C1 segment of cervical spinal cord (tissue), 14 donors: ENCODE measurements around the gene DUSP14.
"Not testable (repeated sequence)": the region's sequence is repeated elsewhere in the genome, so short reads cannot be mapped to it uniquely, and the experiment has no call there.

ENCODE experiments used
- DNase-seq, 14 donors: peaks; one replicate each; lab custom pipeline; 2025; lab: John Stamatoyannopoulos, UW

DUSP14 gene

DNA sequence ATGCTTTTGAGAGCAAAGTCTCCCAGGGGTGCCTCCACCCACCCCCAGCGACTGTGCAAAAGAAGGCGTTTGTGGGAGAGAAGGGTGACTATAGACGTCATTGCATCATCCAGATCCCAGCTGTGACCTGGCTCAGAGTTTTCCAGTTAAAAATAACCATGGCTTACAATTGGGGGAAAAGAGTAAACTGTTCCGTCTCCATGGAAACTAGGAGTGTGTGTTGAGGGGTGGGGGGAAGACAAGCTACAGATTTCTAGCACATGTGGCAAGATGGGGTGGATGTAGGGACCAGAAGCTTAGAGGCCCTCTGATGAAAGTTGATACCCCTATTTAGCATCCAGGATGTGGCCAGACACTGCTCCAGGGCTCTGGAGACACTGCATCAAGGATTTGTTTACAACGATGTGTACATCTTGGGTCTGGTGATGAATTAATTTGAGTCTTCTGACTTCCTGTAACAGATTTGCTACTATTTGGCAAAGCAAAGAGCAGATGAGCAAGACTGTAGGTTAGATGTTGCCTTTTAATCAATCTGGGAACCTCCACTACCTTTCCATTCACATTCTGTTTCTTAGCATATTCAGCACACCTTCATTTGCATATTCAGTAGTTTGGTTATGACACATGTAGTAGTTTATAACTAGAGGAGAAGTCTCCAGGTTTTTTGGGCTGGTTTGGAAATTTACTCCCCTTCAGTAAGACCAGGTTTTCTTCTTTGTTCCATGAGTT lies 6.2 kb upstream of the DUSP14 start:
- DNase-seq = no peak

DNA sequence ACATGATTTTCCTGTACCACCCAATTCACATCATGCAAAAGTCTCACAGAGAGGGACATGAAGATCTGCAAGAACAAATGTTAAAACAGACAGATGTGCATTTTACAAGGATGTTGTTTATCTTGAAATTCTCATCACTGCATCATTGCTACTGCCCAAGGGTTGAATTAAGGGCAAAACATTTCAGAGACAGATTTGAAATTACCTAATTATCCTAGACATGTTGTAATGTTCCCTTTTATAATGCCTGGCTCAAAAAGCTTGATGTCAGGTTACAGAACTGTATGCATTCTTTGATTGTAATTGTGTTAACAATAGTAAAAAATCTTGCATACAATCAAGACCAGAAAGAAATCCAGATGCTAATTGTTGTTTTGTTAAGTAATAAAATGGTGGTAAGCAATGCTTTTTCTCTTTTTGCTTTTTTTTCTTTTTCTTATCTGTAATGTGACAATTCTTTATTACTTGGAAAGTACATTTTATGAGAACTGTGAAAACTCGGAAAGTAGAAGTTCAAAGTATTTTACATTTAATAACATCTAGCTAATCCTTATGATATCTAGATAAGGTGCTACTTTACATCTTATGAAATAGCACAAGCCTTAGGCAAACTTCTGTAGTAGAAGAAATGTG lies 3.6 kb upstream of the DUSP14 start:
- DNase-seq = no peak

DNA sequence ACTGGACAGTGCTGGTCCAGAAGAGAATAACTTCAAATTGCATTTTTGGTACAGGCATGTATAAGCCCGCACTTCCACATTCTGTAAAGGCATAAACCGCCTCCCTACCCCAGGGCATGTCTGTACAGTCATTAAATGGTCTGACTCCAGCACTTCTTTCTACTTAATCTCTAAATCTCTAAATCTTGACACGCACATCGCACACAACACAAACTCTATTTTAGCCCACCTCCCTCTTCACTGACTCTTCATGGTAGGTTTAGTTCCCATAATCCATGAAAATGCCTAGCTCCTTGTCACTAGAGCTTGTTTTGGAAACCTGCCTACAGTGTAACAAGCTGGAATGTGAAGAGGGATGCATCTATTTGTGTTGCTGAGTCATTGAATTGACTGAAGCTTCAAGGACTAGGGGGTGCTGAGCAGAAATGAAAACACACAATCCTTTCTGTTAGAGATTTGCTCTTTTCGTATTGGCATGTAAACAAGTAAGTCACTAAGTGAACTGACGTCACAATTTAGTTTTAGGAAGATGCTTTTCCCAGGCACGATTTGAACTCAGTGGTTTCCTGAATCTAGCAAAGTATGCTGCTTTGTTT lies 1.6 kb upstream of the DUSP14 start:
- DNase-seq = peak in 2 of 14 donors; percentile 4 to 20

DNA sequence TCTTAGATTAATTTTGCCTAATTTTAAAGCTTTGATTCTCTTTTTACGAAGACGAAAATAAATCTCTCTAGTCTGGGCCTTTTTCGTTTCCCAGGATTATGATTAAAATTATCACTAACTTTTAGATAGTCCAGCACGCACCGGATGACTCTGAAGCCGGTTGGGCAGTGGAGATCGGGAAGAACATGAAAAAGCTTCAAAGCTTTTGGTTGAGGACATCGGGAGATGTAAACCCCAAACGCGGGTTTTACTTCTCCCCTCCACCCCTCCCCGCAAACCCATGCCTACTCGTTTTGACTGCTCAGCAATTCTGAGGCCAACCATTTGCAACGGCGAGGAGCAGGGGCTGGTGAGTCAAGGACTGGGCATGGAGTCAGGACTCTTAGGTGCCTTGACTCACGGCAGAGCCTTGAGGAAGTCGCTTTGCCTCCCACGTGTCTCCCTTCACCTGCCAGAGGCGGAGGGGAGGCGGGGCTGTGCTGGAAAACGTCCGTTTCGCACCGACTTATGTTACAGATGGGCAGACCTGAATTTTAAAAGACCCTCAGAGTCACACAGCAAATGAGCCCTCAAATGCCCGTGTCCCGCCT lies 989 bp upstream of the DUSP14 start:
- DNase-seq = peak in 11 of 14 donors; percentile 26 to 79 (median 47)

DNA sequence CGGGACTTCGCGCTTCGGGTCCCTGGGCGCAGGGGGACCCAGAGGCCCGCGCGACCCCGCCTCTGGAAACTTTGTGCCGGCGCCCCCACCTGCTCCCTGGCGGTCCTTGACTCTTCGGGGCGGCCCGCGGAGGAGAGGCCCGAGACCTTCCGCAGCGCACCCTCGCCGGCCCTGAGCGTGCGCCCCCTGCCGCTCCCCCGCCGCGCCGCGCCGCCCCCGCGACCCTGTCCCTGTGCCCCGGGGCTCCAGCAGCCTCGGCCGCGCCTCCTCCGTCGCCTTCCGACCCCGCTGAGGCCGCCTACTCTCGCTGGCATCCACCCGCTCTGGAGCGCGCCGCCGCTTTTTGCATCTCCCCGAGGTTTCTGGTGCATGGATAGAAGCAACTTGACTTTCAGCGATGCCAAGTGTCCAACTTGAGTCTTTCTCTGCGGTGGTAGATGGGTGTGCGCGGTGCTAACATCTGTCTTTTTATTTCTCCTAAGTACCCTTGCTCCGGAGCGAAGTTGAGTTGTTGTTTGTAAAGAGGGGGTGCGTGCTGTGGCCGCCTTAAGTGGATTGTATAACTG lies 414 bp downstream of the DUSP14 start:
- DNase-seq = peak in 10 of 14 donors; percentile 23 to 76 (median 51)

DNA sequence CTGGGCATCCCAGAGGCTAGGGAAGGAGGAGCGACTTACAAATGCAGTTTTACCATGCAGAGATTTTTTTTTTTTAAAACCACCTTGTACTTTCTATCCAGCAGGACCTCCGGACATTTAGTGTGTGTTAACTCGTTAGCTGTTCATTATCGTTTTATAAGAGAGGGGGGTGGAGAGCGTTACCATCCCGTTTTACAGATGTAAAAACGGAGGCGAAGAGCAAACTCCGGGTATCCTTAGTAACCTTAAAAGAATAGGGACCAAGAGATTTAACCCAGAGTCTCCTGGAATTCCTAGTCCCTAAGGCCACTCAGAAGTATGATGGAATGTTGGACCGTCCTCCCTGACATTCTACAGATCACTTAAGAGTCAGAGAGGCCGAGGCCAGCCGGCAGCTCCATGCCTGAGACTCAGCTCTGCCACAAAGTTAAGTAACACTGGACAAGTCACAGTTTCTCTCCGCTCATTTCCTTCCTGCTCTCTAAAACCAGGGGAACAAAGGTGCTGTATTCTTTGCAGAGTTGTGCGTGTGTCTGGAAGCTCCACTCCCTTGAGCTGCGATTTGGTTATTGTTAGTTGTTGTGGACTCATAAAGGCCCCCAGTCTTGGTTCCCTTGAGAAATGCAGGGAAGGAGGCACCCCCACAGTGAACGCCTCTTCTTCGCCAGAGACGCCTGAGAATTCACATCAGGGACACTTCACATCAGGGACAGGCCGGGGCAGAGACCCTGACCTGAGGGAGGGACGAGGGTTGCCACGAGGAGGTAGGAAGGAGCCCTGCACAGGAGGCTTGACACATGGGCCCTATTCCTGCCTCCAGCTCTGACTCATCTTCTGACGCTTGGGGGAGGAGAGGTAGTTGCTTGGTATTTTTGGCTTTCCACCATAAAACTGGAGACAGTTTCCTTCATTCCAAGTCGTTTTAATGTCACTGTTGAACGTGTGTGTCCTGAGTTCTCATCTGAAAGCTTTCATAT lies 1.2 kb downstream of the DUSP14 start:
- DNase-seq = peak in 4 of 14 donors; percentile 11 to 29 (median 28)

DNA sequence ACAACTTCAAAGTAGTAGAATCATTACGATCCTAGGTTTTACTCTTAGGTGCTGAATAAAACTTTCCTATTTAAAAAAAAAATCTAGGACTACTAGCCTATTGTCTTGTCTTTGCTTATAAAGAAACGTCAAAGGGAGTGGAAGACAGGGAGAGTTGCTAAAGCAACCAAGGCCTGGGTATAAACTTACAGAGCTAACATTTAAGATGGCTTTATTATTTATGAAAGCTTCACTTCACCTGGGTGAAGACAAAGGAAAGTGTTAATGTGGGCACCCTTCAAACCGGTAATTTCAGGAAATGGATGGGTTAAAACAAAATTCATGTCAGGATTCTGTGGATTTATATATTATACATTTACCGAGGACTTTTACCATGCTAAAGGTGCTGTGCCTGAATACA lies 2.5 kb downstream of the DUSP14 start:
- DNase-seq = no peak

DNA sequence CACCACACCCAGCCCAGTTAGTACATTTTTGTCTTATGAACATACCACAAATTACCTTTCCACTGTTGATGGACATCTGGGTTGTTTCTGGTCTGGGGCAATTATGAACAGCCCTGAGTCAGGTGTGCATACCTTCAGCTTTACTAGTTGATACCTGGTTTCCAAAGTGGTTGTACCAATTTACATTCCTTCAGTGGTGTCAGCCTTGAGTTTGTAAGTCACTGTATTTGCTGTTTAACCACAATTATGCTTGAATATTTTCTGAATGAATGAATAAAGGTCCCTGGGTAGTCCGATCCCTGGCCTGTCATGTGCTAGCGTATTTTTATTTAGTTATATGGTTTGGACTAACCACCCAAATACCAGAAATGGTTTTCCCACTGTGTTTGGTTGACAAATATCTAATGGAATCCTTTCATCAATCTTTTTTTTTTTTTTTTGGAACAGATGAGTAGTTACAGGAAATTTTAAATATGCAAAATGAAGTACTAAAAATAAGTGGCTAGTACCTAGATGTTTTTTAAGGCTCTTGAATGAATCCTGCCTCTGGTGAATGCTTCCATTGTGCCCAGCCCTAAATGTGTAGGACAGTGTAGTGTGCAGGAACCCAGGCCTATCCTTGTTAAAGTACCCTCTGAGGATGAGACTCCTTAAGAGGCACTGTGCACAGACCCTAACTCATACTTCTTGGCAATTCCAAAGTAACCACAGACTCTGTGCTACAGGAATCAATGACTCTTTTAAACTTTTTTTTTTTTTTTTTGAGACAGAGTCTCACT lies 3.7 kb downstream of the DUSP14 start:
- DNase-seq = no peak

DNA sequence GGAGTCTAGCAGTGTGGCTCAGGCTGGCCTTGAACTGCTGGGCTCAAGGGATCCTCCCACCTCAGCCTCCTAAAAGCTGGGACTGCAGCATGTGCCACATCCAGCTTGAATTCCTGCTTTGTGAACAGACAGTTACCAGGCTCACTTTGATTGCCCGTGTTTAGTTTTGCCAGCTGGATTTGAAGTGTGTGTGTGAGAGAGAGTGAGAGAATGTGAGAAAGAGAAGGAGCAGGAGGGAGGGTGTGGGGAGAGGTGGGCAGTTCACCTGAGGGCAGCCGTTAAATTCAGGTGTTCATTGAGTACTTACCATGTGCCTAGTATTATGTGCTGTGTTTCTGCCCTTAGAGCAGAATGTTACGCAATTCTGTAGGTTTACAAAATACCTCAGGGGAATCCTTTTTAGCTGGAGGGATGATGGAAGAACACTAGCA lies 4.7 kb downstream of the DUSP14 start:
- DNase-seq = no peak

DNA sequence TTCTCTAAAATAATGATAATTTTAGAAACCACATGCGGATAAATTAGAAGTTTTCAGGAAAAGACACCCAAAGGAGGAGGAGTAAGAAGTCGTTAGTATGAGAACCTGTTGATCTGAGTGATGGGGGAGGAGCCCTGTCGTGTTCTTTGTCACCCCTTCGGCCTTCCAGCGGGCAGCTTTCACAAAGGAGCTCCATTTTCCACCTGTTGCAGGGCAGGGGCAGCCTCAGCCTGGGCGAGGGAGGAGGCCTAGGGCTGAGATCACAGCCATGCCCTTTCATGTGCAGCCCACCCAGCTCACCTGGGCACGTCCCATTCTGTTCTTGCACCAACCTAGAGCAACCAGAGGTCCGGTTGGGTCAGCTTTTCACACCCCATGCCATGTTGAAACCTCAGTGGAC lies 5.3 kb downstream of the DUSP14 start:
- DNase-seq = no peak

DNA sequence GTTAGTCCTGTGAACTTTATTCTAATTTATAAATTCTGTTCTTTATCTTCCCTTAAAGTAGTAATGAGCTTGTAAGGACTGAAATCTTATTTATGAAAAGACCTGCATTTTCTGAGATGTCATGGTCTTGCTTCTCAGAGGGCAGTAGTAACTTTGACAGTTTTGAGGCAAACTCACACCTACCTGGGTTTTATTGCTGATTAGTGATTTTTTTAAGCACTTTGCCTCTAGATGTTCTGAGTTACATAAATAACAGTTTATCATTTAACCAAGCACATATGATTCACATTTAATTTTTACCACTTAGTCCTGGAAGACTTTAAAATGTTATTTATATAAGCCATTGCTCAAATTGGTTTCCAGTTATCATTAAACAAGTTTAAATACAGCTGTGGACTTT lies 10.7 kb downstream of the DUSP14 start:
- DNase-seq = no peak

DNA sequence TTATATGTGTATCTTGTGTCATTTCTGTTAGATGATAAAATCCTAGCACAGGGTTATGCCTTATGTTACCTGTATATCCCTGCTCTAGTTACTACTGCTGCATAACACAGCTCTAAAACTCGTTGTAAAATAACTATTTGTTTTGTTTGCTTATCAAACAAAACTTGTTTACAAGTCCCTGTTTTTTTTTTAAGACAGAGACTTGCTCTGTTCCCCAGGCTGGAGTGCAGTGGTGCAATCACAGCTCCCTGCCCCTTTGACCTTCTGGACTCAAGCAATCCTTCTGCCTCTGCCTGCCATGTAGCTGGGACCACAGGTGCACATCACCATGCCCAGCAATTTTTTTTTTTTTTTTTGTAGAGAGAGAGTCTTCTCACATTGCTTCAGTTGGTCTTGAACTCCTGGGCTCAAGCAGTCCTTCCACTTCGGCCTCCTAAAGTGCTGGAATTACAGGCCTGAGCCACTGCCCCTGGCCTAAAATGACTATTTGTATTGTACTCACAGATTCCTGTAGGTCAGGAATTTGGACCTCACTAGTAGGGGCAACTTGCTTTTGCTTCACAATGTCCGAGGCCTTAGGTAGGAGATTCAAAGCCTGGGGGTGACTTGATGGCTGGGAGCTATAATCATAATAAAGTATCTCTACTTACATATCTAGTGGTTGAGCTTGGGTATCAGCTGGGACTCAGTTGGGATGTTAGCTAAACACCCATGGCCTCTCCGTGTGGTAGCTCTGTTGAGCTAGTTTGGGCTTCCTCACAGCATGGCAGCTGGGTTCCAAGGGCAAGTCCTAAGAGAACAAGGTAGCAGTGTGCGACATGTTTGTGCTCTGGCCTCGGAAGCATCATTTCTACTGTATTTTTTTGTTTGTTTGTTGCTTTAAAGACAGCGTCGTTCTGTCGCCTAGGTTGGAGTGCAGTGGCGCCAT lies 12.6 kb downstream of the DUSP14 start:
- no peak for DNase-seq

DNA sequence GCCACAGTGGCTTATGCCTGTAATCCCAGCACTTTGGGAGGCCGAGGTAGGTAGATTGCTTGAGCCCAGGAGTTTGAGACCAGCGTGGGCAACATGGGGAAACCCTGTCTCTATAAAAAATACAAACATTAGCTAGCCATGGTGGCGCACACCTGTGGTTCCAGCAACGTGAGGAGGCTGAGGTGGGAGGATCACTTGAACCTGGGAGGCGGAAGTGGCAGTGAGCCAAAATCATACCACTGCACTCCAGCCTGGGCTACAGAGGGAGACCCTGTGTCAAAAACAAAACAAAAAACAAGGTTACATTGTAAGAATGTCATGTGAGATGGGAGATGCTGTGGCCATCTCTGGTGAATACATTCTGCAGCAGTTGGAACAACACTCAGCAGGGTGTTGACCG lies 13.5 kb downstream of the DUSP14 start:
- no peak for DNase-seq

DNA sequence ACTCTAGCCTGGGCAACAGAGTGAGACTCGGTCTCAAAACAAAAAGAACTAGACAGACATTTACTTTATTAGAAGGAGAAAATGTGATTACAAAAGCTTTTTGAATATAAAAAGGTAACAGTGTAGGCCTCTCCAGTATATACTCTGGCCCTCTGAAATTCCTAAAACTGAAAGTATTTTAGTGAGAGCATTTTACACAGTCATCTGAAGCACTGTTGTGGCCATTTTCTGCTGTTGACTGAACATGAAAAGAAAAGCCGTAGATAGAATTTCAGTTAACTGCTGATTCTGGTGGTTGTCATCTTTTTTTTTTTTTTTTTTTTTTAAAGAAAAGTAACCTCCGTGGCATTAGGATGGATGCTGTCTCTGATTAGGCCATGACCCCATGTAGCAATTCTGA lies 15.6 kb downstream of the DUSP14 start:
- DNase-seq = no peak

DNA sequence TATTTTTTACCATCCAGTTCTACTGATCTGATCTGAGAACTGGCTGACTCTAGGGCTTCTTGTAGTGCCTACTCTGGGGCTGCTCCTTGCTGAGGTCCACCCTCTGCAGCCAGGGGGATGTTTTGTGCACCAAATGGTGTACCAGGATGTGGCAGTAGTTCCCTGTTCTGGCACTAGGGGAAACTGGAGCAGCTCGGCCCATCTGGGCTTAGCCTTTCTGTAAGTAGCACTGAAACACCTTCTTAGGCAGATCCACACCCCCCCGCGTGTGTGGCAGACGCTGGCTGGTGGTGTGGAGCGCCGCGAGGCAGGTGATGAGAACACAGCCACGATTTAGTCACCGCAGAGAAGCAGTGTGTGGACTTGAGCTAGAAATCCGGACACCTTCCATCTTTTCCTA lies 17.0 kb downstream of the DUSP14 start:
- peak in 5 of 14 donors; percentile 10 to 82 (median 19) for DNase-seq

DNA sequence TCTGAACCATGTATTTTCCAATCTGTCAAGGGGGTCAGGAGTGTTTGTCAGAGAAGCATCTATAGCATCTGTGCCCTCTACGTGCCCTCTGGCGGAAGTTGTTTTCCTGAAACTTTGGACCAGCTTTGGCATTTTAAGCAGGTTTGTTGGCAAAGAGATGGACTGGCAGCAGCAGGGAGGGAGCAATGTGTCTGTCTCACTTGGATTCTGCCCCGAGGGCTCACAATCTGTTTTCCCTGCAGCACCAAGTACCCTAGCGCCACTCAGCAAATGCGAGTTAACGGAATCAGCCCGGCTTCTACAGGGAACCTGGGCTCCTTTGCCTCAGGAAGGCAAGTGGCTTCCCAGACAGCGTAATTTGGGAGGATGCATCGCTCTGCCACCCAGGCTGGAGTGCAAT lies 17.4 kb downstream of the DUSP14 start:
- DNase-seq = peak in 3 of 14 donors; percentile 10 to 81 (median 19)

DNA sequence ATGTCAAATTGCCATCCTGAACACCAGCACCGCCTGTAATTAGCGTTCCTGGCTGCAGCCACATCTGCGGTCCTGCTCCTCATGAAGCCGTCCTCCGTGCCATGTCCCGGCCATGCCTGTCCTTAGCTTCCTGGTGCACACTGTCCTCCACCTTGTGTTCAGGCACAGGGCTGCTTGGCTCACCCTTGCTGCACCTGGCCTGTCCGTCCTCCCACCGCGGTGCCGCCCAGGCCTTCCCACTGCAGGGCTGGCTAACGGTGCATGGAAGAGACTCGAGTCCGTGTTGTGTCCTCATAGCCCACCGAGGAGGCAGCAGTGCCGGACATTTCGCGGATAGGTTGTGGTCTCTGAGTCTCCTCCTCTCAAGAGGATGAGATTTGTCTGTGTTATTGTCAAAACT lies 20.4 kb downstream of the DUSP14 start:
- DNase-seq = peak in 1 of 14 donors; percentile 23

DNA sequence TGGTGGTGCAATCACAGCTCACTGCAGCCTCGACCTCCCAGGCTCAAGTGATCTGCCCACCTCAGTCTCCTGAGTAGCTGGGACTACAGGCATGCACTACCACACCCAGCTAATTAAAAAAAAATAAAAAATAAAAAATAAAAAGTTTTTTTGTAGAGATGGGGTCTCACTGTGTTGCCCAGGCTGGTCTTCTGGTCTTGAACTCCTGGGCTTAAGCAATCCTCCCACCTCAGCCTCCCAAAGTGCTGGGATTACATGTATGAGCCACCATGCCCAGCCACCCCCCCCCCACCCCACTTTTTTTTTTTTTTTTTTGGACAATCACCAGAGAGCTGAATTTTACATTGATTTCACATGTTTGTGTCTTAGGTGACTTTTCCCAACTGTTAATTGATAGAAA lies 22.0 kb downstream of the DUSP14 start:
- not testable (repeated sequence) for DNase-seq
